ENCODE data around the gene GBP1.
"Not testable (repeated sequence)": the region's sequence is repeated elsewhere in the genome, so short reads cannot be mapped to it uniquely, and the experiment has no call there.

Gene GBP1

GRCh38 chr1:89047734-89048133, 17.3 kb downstream of the GBP1 start:
- ChIA-PET POLR2A (no interaction called here), CTCF (interaction anchor here (0.9 to 1.9 kb wide), 3 partner anchors 16 to 18 kb away, joined by 4 to 5 read pairs (median 5); partner anchors contain the start of gene GBP1)
- DNase-seq (ENCODE audit: extremely low spot score), result no peak
- no peak for TF ChIP-seq CTCF (IDR thresholded peaks at IDR 0.05; ENCODE audit: control extremely low read depth, extremely low read depth, low read depth, missing control alignments)

- DNase-seq (ENCODE audit: extremely low spot score); POLR2A ChIA-PET: not testable (repeated sequence)
- CTCF ChIA-PET, result interaction anchor here (1.0 to 2.0 kb wide), 6 partner anchors 10 to 24 kb away, joined by 3 to 5 read pairs (median 4); partner anchors contain the start of genes GBP1 and GBP3
These were observed 18.5 kb downstream of the GBP1 start for GRCh38 chr1:89046318-89047183.

GRCh38 chr1:89044970-89045721, 19.9 kb downstream of the GBP1 start:
- no peak for DNase-seq (ENCODE audit: extremely low spot score)
- TF ChIP-seq CTCF (IDR thresholded peaks at IDR 0.05; ENCODE audit: control extremely low read depth, extremely low read depth, low read depth, missing control alignments), result no peak
- ChIA-PET CTCF (no interaction called here), POLR2A (no interaction called here)

GRCh38 chr1:89043940-89044339, 21.1 kb downstream of the GBP1 start:
- POLR2A ChIA-PET, result no interaction called here
- no peak for TF ChIP-seq CTCF (IDR thresholded peaks at IDR 0.05; ENCODE audit: control extremely low read depth, extremely low read depth, low read depth, missing control alignments)
- DNase-seq (ENCODE audit: extremely low spot score), result no peak
- CTCF ChIA-PET, result interaction anchor here (1.1 kb wide), 1 partner anchor 22 kb away, joined by 4 read pairs; no protein-coding TSS in a partner anchor

GRCh38 chr1:89042491-89042890, 22.5 kb downstream of the GBP1 start:
- CTCF ChIA-PET, result interaction anchor here (0.9 to 1.7 kb wide), 4 partner anchors 10 to 135 kb away, joined by 3 to 5 read pairs (median 4); no protein-coding TSS in a partner anchor
- TF ChIP-seq CTCF (IDR thresholded peaks at IDR 0.05; ENCODE audit: control extremely low read depth, extremely low read depth, low read depth, missing control alignments), result no peak
- POLR2A ChIA-PET, result no interaction called here
- no peak for DNase-seq (ENCODE audit: extremely low spot score)

- DNase-seq (ENCODE audit: extremely low spot score), result no peak
- CTCF ChIA-PET, result interaction anchor here (0.9 to 1.7 kb wide), 8 partner anchors 9 to 134 kb away, joined by 3 to 5 read pairs (median 4); no protein-coding TSS in a partner anchor
- POLR2A ChIA-PET, result interaction anchor here (0.8 to 1.1 kb wide), 2 partner anchors 24 to 150 kb away, joined by 3 read pairs; partner anchors contain the start of genes GBP1 and GTF2B
- no peak for TF ChIP-seq CTCF (IDR thresholded peaks at IDR 0.05; ENCODE audit: control extremely low read depth, extremely low read depth, low read depth, missing control alignments)
These were observed 23.3 kb downstream of the GBP1 start for GRCh38 chr1:89041721-89042120.

All from GM10248 (cell line).